Measurements from ENCODE around the gene SYT12.

DNA sequence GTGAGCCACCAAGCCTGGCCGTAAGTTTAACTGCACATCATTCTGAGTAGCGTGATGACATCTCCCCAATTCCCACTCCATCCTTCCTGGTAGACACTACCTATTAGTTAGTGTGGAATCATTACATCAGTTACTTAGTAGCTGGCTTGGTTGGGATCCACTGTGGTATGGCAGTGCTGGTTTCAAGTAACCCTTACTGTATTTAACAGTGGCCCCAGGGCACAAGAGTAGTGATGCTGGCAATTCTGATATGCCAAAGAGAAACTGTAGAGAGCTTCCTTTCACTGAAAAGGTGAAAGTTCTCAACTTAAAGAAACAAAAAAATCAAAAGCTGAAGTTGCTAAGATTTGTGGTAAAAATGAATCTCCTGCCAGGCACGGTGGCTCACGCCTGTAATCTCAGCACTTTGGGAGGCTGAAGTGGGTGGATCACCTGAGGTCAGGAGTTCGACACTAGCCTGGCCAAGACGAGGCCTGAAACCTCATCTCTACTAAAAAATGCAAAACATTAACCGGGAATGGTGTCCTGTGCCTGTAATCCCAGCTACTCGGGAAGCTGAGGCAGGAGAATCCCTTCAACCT, 60.9 kb downstream of the SYT12 start:
- TF ChIP-seq CTCF (IDR thresholded peaks at IDR 0.05; ENCODE audit: low read length), result no peak
- TF ChIP-seq EZH2 (IDR thresholded peaks at IDR 0.05; ENCODE audit: borderline replicate concordance, low read length), result no peak
